ENCODE results near the gene MRPL50. TPM values are rescaled to one million over a fixed set of nuclear protein-coding genes. Genes with fewer than 3 reads are reported as not detected.

MRPL50 gene
- total and polyA plus RNA-seq, 9 of the 15 experiments (the other 6 are each of a cell fraction or from before 2014, with no cell fraction given), result 17.5 to 107 (median 37.4) TPM

DNA sequence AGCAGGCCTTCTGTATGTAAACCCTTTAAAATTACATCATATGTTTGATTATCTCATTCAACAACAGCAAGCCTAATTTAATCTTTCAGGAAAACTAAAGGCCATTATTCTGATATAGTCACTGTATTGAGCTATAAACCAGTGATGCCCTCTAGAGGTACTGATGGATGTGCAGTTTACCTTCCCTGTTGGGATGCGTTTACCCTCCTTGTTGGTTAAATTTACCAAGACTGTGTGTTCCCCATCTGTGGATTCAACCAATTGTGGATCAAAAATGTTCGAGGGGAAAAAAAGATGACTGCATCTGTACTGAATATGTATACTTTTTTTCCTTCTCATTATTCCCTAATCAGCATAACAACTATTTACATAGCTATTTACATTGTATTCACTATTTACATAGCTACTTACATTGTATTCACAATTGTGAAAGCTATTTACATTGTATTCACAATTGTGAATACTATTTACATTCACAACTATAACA, 9.9 kb downstream of the MRPL50 start:
- Histone ChIP-seq H3K79me2 (ENCODE audit: control insufficient read depth, insufficient read depth, low read length) (peaks cover 35% of the 10 kb centered on the region), H3K27ac (ENCODE audit: extremely low read depth, low read depth, low read length) (no peak overlapping the region), H4K20me1 (replicated peaks; ENCODE audit: control insufficient read depth, insufficient read depth, low read length) (no peaks in the 10 kb centered on the region), H3K4me1 (replicated peaks in 1 of 2; ENCODE audit: control insufficient read depth in 2 of 2, insufficient read depth in 2 of 2, low read length in 2 of 2) (no peaks in the 10 kb centered on the region), H3K4me3 (no peak overlapping the region), H3K27me3 (ENCODE audit: control insufficient read depth in 2 of 2, insufficient read depth in 2 of 2, low read length in 2 of 2) (no peaks in the 10 kb centered on the region), H3K9ac (ENCODE audit: insufficient read depth in 1 of 2, low read depth in 2 of 2, low read length in 2 of 2) (no peak overlapping the region), H3K4me2 (ENCODE audit: insufficient read depth, low read length) (no peak overlapping the region), H2AFZ (ENCODE audit: low read depth, low read length) (no peak overlapping the region), H3K36me3 (ENCODE audit: control insufficient read depth, insufficient read depth, low read length) (peaks cover 64% of the 10 kb centered on the region), H3K9me3 (replicated peaks; ENCODE audit: control insufficient read depth, insufficient read depth, low read depth, low read length) (peaks cover 12% of the 10 kb centered on the region), H3K9me1 (ENCODE audit: control insufficient read depth, insufficient read depth, low read length) (no peaks in the 10 kb centered on the region)
- intact Hi-C loops (cut with micrococcal nuclease) (loop anchor here (1.0 to 2.0 kb wide), 2 partner anchors 72 to 162 kb away; no protein-coding TSS in a partner anchor), in situ Hi-C loops (cut with MboI) (no loop called here)
- BruUV-seq (replicated peaks), result no TSS peak
- FAIRE-seq, result peak; percentile 49
- POLR2A ChIA-PET, result interaction anchor here (1.5 to 2.8 kb wide), 2 partner anchors 8 to 10 kb away, joined by 4 to 13 read pairs; partner anchors contain the start of genes MRPL50 and ZNF189
- DNase-seq (ENCODE audit: extremely low read depth in 1 of 4, low spot score in 3 of 4), result no peak
- WGBS (ENCODE audit: insufficient coverage, low coverage, missing lambda C conversion rate), result 67% methylated on average over 2 of the region's 2 CpGs
- ATAC-seq, result peak; percentile 89
- no peak for TF ChIP-seq BRD9 (IDR thresholded peaks at IDR 0.05; ENCODE audit: low read depth, partially characterized antibody)
- TF ChIP-seq FOXK1 (CRISPR knock-in tag; IDR thresholded peaks at IDR 0.05; ENCODE audit: borderline replicate concordance), result no peak
- TF ChIP-seq ZNF444 (CRISPR knock-in tag; IDR thresholded peaks at IDR 0.05), result no peak
- no peak for TF ChIP-seq RBM15 (IDR thresholded peaks at IDR 0.05; ENCODE audit: insufficient read depth, low read length)
- no peak for TF ChIP-seq DDX20 (tag; IDR thresholded peaks at IDR 0.05; ENCODE audit: low read depth)
- TF ChIP-seq, protein P1, sequence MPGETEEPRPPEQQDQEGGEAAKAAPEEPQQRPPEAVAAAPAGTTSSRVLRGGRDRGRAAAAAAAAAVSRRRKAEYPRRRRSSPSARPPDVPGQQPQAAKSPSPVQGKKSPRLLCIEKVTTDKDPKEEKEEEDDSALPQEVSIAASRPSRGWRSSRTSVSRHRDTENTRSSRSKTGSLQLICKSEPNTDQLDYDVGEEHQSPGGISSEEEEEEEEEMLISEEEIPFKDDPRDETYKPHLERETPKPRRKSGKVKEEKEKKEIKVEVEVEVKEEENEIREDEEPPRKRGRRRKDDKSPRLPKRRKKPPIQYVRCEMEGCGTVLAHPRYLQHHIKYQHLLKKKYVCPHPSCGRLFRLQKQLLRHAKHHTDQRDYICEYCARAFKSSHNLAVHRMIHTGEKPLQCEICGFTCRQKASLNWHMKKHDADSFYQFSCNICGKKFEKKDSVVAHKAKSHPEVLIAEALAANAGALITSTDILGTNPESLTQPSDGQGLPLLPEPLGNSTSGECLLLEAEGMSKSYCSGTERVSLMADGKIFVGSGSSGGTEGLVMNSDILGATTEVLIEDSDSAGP (CRISPR knock-in tag; IDR thresholded peaks at IDR 0.05), result no peak
- peak; percentile 30 to 54 (median 49) for TF ChIP-seq CTCF (IDR thresholded peaks at IDR 0.05 in 2 of 3, conservative IDR thresholded peaks at IDR 0.05 in 1 of 3; ENCODE audit: insufficient read depth in 2 of 3, low read depth in 1 of 3, low read length in 3 of 3)
- TF ChIP-seq XRCC4 (IDR thresholded peaks at IDR 0.05; ENCODE audit: extremely low read depth, insufficient read depth, insufficient read length), result no peak
- no peak for TF ChIP-seq MAFK (IDR thresholded peaks at IDR 0.05; ENCODE audit: low read length)
- 0 out of 4 replicates have a peak, but pooled peaks of 1 of the 2 experiments have one; percentile 14 for TF ChIP-seq RAD21 (CRISPR knock-in tag; conservative IDR thresholded peaks at IDR 0.05 in 1 of 2, IDR thresholded peaks at IDR 0.05 in 1 of 2)
- no peak for TF ChIP-seq CHD1 (IDR thresholded peaks at IDR 0.05; ENCODE audit: low read length)
- TF ChIP-seq ZNF311 (CRISPR knock-in tag; IDR thresholded peaks at IDR 0.05), result no peak
- no peak for TF ChIP-seq ZBTB17 (CRISPR knock-in tag; IDR thresholded peaks at IDR 0.05)
- CTCF ChIA-PET (ENCODE audit: low intra/inter-chr PET ratio), result interaction anchor here (0.6 to 1.0 kb wide), 2 partner anchors 77 to 687 kb away, joined by 3 read pairs; no protein-coding TSS in a partner anchor

Measured in K562 (cell line).